GM19099 (cell line): ENCODE results near the gene SULT1A1.

ENCODE experiments used
- POLR2A ChIP-seq: IDR thresholded peaks from 3 replicates; pipeline ENCODE4 v1.6.1; 2011; ENCODE audit warnings: low read depth; ENCODE audit not compliant: insufficient read length; ENCODE audit errors: extremely low read depth

The SULT1A1 gene

DNA sequence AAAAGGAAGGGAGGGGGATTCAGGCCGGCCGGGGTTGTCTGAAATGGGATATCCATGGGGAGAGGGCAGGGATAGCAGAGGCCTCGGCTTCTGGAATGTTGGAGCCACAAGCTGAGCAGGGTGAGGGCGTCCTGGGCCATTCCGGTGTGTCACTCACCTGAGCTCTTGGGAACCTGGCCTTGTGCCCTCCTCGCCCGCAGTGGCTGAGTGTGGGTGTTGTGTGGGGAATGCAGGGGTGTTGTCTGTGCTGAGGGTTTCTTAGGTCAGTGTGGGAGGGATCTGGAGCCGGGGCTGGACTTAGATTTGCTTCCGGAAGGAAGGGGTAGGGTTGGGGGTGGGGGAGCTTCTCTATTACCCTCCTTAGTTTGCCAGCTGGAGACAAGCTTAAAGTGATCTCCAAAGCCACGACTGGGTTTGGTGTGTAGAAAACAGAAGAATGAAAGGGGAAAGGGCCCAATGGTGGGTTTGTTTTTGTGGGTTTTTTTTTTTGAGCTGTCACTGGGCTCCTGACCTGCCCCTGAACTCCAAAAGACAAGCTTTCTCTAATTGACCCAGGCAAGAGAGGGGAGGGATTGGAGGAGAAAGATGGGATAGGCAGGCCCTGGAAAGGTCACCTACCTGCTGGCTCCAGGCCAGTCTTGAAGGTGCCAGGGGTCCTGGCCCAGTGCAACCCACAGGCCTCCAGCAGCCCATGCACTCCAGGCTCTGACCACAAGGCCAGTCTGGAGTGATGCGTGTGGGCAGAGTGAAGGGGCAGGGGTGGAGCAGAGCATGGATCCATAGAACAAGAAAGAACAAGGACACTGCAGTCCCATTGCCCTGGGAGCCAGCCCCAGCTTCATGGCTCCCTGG, 12.8 kb downstream of the SULT1A1 start, which contains the start of gene SULT1A2:
Gene SULT1A2 (minus strand): TSS at position 211 of the 852 bp plus-strand sequence. CDS start 1,120 bp downstream, outside the sequence.
- TF ChIP-seq POLR2A, result no peak

DNA sequence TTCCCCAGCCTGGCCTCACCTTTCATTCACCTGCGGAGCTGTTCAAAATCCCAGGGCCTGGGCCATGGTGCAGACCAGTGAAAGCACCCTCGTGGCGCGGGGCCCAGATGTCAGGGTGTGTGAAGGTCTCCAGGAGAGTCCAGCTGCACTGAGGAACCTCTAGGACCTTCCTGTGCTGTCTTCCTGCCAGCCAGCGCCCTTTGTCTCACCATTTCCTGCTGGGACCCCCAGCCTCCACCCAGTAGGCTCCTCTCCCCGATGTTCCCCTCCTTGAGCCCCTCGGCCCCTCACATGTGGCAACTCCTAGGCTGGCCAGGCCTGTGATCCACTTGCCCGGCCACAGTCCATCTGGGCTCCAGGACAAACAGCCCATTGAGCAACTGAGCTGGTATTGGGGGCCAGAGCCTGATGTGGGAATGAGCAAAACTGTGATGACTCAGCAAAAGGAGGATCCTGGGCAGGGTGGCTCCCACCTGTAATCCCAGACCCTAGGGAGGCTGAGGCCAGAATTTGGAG, 13.7 kb downstream of the SULT1A1 start:
- TF ChIP-seq POLR2A, result no peak

DNA sequence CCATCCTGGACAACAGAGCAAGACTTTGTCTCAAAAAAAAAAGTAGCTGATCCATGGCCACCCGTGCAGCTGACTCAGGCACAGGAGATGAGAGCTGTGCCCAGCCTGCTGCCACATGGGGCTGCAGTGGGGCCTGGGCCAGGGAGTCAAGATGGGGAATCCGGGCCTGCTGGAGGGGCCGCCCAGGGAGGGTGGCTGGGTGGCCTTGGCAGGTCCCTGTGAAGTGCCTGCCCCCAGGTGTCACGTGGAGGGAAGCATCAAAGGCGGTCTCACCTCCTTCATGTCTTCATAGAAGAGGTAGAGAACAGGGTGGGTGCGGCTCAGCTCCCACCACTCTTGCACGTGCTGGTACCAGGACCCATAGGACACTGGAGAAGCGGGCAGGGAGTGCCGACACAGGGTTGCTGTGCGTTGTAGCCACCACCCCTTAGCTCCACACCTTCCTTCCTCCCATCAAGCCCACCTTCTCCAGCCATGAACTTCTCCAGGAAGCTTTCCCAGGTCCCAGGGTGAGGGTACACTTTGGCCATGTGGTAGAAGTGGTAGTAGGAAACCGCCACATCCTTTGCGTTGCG, 16.8 kb downstream of the SULT1A1 start:
- TF ChIP-seq POLR2A, result no peak

DNA sequence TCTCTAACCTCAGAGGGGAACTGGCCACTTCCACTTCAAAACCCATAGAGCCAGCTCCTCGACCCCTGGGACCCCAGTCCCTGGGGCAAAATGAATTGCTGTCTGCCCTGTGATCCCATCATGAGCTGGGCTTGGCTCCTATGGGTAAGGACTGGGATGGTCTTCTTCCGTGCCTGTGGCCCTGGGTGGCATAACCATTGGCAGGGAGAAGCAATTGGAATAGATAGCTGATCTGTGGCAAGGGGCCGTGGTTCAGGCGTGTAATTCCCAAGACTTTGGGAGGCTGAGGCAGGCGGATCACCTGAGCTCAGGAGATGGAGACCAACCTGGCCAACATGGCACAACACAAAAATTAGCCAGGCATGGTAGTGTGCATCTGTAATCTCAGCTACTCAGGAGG, 17.3 kb downstream of the SULT1A1 start:
- TF ChIP-seq POLR2A, result no peak

DNA sequence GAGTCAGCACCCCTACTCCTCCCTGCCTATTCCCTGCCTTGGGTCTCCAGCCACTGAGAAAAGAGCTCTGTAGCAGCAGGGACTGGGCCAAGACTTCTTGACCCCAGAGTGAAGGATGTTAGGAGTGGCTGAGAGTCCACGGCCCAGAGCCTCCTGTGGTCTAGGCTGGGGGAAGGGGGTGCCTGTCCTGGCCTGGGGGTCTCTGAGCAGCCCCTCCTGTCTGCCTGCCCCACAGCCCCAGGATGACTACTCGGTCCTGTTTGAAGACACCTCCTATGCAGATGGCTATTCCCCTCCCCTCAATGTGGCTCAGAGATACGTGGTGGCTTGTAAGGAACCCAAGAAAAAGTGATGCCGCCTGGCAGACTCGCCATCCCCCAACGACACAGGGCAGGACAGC, 18.5 kb downstream of the SULT1A1 start:
- TF ChIP-seq POLR2A, result no peak

DNA sequence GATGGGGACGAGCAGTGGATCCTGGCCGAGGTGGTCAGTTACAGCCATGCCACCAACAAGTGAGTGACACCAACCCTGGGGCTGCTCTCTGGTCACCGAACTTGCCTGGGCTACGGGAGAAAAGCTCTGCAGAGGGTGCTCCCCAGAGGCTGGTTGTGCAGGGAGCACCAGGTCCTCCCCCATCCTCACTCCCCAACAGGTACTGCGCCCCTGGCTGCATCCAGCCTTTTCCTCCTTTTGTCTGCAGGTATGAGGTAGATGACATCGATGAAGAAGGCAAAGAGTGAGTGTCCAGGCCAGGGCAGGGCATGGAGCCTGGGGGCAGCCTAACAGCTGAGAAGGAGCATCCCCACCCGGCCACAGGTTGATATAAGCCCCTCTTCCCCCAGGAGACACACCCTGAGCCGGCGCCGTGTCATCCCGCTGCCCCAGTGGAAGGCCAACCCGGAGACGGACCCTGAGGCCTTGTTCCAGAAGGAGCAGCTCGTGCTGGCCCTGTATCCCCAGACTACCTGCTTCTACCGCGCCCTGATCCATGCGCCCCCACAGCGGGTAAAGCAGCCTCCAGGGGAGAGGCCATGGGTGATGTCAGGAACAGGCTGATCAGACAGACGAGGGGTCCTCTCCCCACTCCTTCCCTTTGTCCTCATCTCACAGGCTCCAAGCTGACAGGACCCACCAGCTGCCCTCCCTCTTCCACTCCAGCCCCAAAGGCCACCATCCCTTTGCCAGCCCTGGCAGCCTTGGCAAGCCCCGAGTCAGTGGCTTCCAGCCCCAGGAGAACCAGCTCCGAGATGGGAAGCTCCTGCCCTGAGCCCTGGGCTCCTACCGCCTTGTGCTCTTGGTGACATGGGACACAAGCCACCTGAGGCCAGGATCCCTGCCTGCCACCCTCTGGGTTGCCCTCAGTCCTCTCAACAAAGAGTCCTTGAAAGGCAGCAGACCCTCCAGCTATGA, 19.2 kb downstream of the SULT1A1 start:
- TF ChIP-seq POLR2A, result no peak

DNA sequence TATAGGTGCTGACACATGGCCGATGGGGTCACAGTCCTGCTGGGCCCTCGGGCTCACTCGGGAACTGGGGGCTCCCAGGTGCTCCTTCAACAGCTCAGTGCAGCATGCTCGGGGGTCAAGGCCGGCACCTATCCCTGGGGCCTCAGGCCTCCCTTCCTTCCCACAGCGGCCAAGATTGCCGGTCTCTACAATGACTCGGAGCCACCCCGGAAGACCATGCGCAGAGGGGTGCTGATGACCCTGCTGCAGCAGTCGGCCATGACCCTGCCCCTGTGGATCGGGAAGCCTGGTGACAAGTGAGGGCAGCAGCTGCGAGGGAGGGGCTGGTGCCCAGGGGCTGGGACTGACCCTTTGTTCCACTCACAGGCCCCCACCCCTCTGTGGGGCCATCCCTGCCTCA, 19.9 kb downstream of the SULT1A1 start:
- no peak for TF ChIP-seq POLR2A

DNA sequence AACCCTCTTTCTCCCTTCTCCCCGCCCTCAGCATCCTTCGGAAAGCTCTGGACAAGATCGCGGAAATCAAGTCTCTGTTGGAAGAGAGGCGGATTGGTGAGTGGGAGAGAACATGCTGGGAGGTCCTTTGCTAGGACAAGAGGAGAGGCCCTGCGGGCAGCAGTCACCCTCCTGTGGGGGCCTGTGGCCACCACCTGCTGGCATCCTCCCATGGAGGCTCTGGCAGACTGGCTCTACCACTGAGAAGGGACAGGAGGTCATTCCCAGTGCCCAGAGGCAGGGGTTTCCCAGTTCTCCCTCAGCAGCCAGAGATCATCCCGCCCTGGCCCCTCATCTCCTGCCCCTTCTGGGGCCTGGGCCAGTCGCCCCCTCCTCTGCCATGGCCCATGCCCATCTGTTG, 20.8 kb downstream of the SULT1A1 start:
- no peak for TF ChIP-seq POLR2A

DNA sequence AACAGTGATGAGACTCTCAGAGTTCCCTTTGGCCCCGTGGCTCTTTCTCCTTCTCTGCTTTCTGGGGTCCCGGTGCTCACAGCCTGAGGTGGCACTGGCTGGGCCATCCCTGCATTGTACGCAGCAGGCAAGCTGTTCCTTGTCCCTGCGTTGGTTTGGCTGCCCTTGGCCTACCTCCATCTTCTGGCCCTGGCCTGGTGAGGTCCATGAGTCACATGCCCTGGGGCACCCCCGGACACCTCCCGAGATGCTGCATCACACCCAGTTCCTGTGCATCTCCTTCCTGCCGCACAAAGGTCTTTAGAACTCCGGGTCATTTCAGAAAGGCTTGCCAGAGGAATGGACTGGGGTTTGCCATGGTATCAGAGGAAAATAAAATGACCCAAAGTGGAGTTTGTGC, 22.5 kb downstream of the SULT1A1 start:
- no peak for TF ChIP-seq POLR2A

DNA sequence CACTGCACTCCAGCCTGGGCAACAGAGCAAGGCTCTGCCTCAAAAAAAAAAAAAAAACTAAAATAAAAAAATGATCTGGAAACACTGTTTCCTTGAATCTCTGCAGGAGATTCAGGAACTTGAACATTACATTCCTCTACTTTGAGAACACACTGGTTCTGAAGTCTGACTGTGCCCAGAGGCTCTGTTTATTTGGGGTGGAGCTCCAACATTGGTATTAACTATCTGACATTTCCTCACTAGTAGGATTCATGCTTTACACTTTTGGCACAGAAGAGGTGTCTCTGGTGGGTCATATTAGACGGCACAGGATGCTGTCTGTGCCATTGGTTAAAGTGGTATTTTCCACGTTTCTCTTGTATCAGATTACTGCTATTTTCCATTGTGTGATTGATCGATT, 23.4 kb downstream of the SULT1A1 start:
- TF ChIP-seq POLR2A, result no peak

DNA sequence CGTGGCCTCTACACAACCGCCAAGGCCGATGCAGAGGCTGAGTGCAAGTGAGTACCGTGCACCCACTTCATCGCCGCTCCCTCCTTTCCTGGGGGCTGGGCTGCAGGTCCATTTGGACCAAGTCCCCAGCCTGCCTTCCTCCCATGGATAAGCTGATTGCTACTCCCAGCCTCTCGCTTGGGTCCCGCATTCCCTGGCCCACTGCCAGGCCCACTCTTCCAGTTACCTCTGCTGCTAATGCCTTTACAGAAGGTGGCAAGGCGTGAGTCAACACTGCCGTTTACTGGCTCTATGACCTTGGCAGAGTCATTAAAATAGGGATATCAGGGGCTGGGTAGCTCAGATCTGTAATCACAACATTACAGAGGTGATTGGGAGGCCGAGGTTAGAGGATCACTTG, 24.2 kb downstream of the SULT1A1 start:
- TF ChIP-seq POLR2A, result no peak

DNA sequence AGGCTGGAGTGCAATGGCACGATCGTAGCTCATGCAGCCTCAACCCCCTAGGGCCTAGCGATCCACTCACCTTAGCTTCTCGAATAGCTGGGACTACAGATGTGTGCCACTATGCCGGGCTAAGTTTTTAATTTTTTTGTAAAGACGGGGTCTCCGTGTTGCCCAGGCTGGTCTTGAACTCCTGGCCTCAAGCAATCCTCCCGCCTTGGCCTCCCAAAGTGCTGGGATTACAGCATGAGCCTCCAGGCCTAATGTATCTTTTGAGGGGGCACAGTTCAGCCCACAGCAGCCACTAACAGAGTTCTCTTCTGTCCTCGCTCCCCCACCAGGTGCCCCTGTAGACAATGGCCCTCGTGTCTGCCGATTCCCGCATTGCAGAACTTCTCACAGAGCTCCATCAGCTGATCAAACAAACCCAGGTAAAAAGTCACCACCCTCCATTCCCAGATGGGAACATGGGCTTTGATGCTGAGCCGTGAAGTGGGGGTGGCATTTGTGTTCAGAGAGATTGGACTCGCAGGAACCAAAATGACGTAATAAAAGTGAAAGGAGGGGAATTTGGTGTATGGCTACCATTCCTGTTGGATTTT, 29.0 kb downstream of the SULT1A1 start:
- TF ChIP-seq POLR2A, result no peak

DNA sequence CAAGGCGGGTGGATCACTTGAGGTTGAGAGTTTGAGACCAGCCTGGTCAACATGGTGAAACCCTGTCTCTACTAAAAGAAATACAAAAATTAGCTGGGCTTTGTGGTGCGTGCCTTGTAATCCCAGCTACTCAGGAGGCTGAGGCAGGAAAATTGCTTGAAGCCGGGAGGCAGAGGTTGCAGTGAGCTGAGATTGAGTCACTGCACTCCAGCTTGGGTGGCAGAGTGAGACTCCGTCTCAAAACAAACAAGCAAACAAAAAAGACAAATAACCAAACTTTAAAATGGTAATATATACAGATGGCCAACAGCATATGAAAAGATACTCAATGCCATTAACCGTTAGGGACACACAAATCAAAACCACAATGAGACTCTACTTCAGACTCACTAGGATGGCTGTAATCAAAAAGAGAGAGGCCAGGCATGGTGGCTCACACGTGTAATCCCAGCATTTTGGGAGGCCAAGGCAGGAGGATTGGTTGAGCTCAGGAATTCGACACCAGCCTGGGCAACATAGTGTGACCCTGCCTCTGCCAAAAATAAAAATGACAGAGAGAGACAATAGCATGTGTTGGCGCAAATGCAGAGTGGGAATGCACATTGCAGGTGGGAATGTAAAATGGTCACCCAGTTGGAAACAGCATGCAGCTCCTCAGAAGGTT, 34.3 kb downstream of the SULT1A1 start:
- TF ChIP-seq POLR2A, result no peak

DNA sequence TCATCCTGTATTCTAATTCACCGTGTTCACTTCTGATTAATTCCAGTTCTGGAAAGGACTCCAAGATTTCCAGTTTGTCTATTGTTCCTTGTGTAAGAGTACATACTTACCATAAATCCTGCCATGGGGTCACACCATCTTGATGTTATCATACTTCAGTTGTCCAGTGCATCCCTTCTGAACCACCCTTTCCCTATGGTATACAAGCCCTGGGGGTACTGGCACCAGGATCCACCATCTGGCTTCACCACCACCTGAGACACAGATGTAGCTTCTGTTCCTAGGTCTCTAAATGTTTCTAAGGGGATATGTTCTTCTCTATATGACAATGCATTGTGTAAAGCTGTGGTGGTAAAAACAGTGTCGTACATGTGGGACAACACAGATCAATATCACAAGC, 34.9 kb downstream of the SULT1A1 start:
- no peak for TF ChIP-seq POLR2A

DNA sequence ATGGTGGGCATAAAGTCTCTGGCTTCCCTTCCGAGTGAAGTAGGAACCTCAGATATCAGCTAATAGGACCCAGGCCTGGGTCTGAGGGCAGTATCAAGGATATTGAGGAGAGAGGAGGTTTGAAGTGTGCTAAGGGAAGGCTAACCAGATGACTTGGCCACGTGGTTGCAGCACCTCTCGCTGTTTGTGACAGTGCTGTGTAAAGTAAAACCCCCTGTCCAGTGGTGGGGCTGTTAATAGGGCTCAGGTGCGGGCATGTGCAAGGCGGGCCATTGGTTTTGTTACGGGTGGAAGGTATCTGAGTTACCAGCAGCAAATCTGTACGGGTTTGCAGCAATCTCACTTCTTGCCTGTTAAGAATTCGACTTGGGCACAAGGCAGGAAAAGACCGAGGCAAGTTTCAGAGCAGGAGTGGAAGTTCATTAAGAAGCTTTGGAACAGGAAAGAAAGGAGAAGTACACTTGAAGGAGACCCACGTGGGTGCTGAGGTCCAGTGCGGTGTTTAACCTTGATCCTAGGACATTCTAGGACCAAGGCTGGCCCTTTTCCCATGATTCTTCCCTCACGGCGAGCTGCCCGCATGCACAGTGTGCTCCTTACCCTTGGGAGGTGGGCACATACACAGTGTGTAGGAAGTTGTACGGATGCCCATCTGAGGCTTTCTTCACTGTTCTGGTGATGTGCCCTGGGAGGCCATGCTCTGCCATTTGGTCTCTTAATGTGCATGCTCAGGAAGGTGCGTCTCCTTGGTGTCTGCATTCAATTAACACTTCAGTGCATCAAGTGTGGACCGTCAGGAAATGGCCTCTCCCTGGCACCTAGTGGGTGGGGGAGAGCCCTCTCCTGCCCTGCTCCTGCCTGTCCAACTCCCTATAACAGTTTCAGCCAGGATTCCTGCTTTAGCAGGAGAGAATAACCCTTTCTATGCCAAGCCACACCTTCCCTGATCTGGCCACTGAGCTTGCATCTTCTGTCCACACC, 35.8 kb downstream of the SULT1A1 start:
- TF ChIP-seq POLR2A, result no peak
